CD8-positive, alpha-beta memory T cell (primary cell): Measurements from ENCODE around the gene MYO1A. TPM values are rescaled to one million over a fixed set of nuclear protein-coding genes. Genes with fewer than 3 reads are reported as not detected.
"Not testable (repeated sequence)": the region's sequence is repeated elsewhere in the genome, so short reads cannot be mapped to it uniquely, and the experiment has no call there.

Experiments used
- CTCF ChIA-PET: fragments of 350-600 bp; sonication (Branson Sonifier 250); formaldehyde crosslinking; loops from one replicate; lab custom pipeline; 2021; ENCODE audit warnings: antibody characterized with exemption; lab: Charles Lee
- POLR2A ChIA-PET: fragments of 350-600 bp; sonication (Branson Sonifier 250); formaldehyde crosslinking; loops from one replicate; lab custom pipeline; 2021; ENCODE audit warnings: antibody characterized with exemption; lab: Charles Lee
- DNase-seq, 5 donors: peaks; one replicate each; pipeline versions ENCODE4 v3.0.0 to v3.0.0-alpha.2; 2020 to 2022; ENCODE audit warnings: mixed read lengths in 1 of 5
- H3K27ac ChIP-seq: one replicate; pipeline ENCODE4 v1.7.0; 2013; ENCODE audit warnings: low read depth, mild to moderate bottlenecking, low read length, moderate library complexity
- H3K27me3 ChIP-seq: 2 replicates; pipeline ENCODE4 v1.7.0; 2013; ENCODE audit warnings: low read length, mild to moderate bottlenecking; ENCODE audit not compliant: insufficient read depth, poor library complexity, severe bottlenecking
- H3K36me3 ChIP-seq: 2 replicates; pipeline ENCODE4 v1.7.0; 2013; ENCODE audit warnings: mild to moderate bottlenecking, low read length, moderate library complexity; ENCODE audit not compliant: insufficient read depth
- H3K4me1 ChIP-seq: 2 replicates; pipeline ENCODE4 v1.7.0; 2013; ENCODE audit warnings: mild to moderate bottlenecking, low read length, moderate library complexity; ENCODE audit not compliant: insufficient read depth
- H3K4me3 ChIP-seq: 2 replicates; pipeline ENCODE4 v1.7.0; 2013; ENCODE audit warnings: mild to moderate bottlenecking, low read length
- H3K9me3 ChIP-seq: 2 replicates; pipeline ENCODE4 v1.7.0; 2013; ENCODE audit warnings: mild to moderate bottlenecking, low read length
- H3K27ac Mint-ChIP-seq, 8 donors: one replicate each; pipeline ENCODE4 v1.8.0; 2020 to 2021; ENCODE audit warnings: mixed read lengths in 8 of 8, mild to moderate bottlenecking in 6 of 8, inconsistent platforms in 3 of 8, moderate library complexity in 3 of 8
- H3K27me3 Mint-ChIP-seq, 2 donors: one replicate each; pipeline ENCODE4 v1.8.0; 2020 to 2021; ENCODE audit warnings: mixed read lengths in 2 of 2, mild to moderate bottlenecking in 1 of 2, moderate library complexity in 1 of 2
- H3K36me3 Mint-ChIP-seq, 3 donors: one replicate each; pipeline ENCODE4 v1.8.0; 2020 to 2021; ENCODE audit warnings: mixed read lengths in 3 of 3, inconsistent platforms in 1 of 3, mild to moderate bottlenecking in 1 of 3
- H3K4me1 Mint-ChIP-seq, 3 donors: one replicate each; pipeline ENCODE4 v1.8.0; 2020 to 2021; ENCODE audit warnings: mixed read lengths in 3 of 3, inconsistent platforms in 1 of 3, mild to moderate bottlenecking in 1 of 3
- H3K4me3 Mint-ChIP-seq, 7 donors: one replicate each; pipeline ENCODE4 v1.8.0; 2020 to 2021; ENCODE audit warnings: mixed read lengths in 7 of 7, mild to moderate bottlenecking in 6 of 7, moderate library complexity in 4 of 7, inconsistent platforms in 2 of 7
- H3K9me3 Mint-ChIP-seq, 5 donors: one replicate each; pipeline ENCODE4 v1.8.0; 2020 to 2022; ENCODE audit warnings: mixed read lengths in 5 of 5, mild to moderate bottlenecking in 3 of 5, moderate library complexity in 2 of 5, inconsistent platforms in 1 of 5
- polyA plus RNA-seq: library from polyadenylated mRNA; unstranded; fragments of 300-500 nt; fragmentation: Illumina TruSeq; gene quantifications from one replicate; pipeline ENCODE4 v1.2.3, GENCODE V29; 2021
- total RNA-seq, 2 experiments: library from RNA; stranded (reverse); gene quantifications; one replicate each; pipeline ENCODE4 v1.2.3, GENCODE V29; 2021

The MYO1A gene
- total and polyA plus RNA-seq, 3 experiments from 2014 or later = 0.40 to 0.70 (median 0.51) TPM

- Histone ChIP-seq H3K36me3 (no peaks in the 10 kb centered on the region), H3K27ac (no peak overlapping the region), H3K4me1 (peaks cover 19% of the 10 kb centered on the region), H3K4me3 (no peak overlapping the region), H3K9me3 (no peaks in the 10 kb centered on the region), H3K27me3 (no peaks in the 10 kb centered on the region)
- ChIA-PET CTCF (interaction anchor here (0.6 to 6.1 kb wide), 26 partner anchors 9 to 144 kb away, joined by 3 to 183 read pairs (median 4); partner anchors contain the start of genes LRP1, NAB2 and STAT6), POLR2A (interaction anchor here (0.8 to 2.3 kb wide), 4 partner anchors 9 to 42 kb away, joined by 3 to 75 read pairs (median 6); partner anchors contain the start of genes NAB2, NEMP1 and STAT6)
- Mint-ChIP-seq H3K36me3 (peaks cover 0 to 34% (median 8%) of the 10 kb centered on the region in 3 donors), H3K9me3 (no peaks in the 10 kb centered on the region), H3K27ac (peak overlapping the region; percentile 64 to 97 (median 75)), H3K4me1 (peaks cover 10 to 28% (median 20%) of the 10 kb centered on the region in 3 donors), H3K4me3 (peak overlapping the region in 2 of 7 donors; percentile 1 to 21), H3K27me3 (no peaks in the 10 kb centered on the region)
- DNase-seq = peak; percentile 33 to 75 (median 63)
Observed at GRCh38 chr12:57069523-57069922, 19.6 kb upstream of the MYO1A start.

DNA sequence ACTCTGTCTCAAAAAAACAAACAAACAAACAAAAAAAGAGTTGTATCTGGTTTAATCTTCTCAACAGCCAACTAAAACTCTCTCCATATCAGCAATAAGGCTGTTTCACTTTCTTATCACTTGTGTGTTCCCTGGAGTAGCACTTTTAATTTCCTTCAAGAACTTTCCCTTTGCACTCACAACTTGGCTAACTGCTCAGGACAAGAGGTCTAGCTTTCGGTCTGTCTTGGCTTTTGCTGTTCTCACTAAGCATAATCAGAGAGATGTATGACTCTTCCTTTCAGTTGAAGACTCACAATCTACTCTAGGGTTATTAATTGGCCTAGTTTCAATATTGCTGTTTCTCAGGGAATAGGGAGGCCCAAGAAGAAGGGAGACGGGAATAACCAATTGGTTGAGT is 16.3 kb upstream of the MYO1A start:
- Mint-ChIP-seq H3K4me3 (no peak overlapping the region), H3K36me3 (peaks cover 0 to 27% (median 6%) of the 10 kb centered on the region in 3 donors), H3K9me3 (no peaks in the 10 kb centered on the region), H3K27ac (peak overlapping the region in 6 of 8 donors; percentile 4 to 83 (median 53)), H3K4me1 (peaks cover 22 to 39% (median 35%) of the 10 kb centered on the region in 3 donors), H3K27me3 (no peaks in the 10 kb centered on the region)
- Histone ChIP-seq H3K4me3 (no peak overlapping the region), H3K27me3 (no peaks in the 10 kb centered on the region), H3K27ac (no peak overlapping the region), H3K9me3 (no peaks in the 10 kb centered on the region), H3K4me1 (peaks cover 32% of the 10 kb centered on the region), H3K36me3 (no peaks in the 10 kb centered on the region)
- DNase-seq = no peak
- ChIA-PET POLR2A (interaction anchor here (1.5 kb wide), 1 partner anchor 46 kb away, joined by 9 read pairs; no protein-coding TSS in a partner anchor), CTCF (interaction anchor here (1.0 to 7.0 kb wide), 6 partner anchors 13 to 309 kb away, joined by 3 to 50 read pairs (median 4); partner anchors contain the start of genes NEMP1 and STAT6)

GRCh38 chr12:57063991-57064685 is 14.2 kb upstream of the MYO1A start:
- Mint-ChIP-seq H3K36me3 (peaks cover 0 to 27% (median 5%) of the 10 kb centered on the region in 3 donors), H3K27me3 (no peaks in the 10 kb centered on the region), H3K4me3 (peak overlapping the region; percentile 14 to 83 (median 76)), H3K27ac (peak overlapping the region; percentile 70 to 96 (median 92)), H3K9me3 (no peaks in the 10 kb centered on the region), H3K4me1 (peaks cover 12 to 31% (median 25%) of the 10 kb centered on the region in 3 donors)
- Histone ChIP-seq H3K9me3 (no peaks in the 10 kb centered on the region), H3K27me3 (no peaks in the 10 kb centered on the region), H3K4me3 (peak overlapping the region; percentile 46), H3K27ac (peak overlapping the region; percentile 38), H3K4me1 (peaks cover 27% of the 10 kb centered on the region), H3K36me3 (peaks cover 16% of the 10 kb centered on the region)
- peak in 4 of 5 donors; percentile 39 to 82 (median 74) for DNase-seq
- POLR2A ChIA-PET = interaction anchor here (1.0 kb wide), 1 partner anchor 48 kb away, joined by 5 read pairs; no protein-coding TSS in a partner anchor
- CTCF ChIA-PET = interaction anchor here (1.0 to 7.0 kb wide), 4 partner anchors 15 to 119 kb away, joined by 3 to 50 read pairs (median 6); partner anchors contain the start of genes NEMP1, STAT6 and TAC3

GRCh38 chr12:57058454-57058853 is 8.5 kb upstream of the MYO1A start:
- Mint-ChIP-seq H3K36me3 (peaks cover 4 to 43% (median 15%) of the 10 kb centered on the region in 3 donors), H3K9me3 (no peaks in the 10 kb centered on the region), H3K4me1 (peaks cover 3 to 9% (median 5%) of the 10 kb centered on the region in 3 donors), H3K4me3 (no peak overlapping the region), H3K27ac (peak overlapping the region in 1 of 8 donors; percentile 2), H3K27me3 (no peaks in the 10 kb centered on the region)
- ChIA-PET CTCF (interaction anchor here (1.1 to 1.2 kb wide), 2 partner anchors 11 to 51 kb away, joined by 4 to 7 read pairs; no protein-coding TSS in a partner anchor), POLR2A (no interaction called here)
- DNase-seq = no peak
- H3K4me1 ChIP-seq = peaks cover 11% of the 10 kb centered on the region
- H3K4me3 ChIP-seq = no peak overlapping the region
- H3K27me3 ChIP-seq = no peaks in the 10 kb centered on the region
- H3K36me3 ChIP-seq = peaks cover 31% of the 10 kb centered on the region
- H3K27ac ChIP-seq = no peak overlapping the region
- H3K9me3 ChIP-seq = no peaks in the 10 kb centered on the region

DNA sequence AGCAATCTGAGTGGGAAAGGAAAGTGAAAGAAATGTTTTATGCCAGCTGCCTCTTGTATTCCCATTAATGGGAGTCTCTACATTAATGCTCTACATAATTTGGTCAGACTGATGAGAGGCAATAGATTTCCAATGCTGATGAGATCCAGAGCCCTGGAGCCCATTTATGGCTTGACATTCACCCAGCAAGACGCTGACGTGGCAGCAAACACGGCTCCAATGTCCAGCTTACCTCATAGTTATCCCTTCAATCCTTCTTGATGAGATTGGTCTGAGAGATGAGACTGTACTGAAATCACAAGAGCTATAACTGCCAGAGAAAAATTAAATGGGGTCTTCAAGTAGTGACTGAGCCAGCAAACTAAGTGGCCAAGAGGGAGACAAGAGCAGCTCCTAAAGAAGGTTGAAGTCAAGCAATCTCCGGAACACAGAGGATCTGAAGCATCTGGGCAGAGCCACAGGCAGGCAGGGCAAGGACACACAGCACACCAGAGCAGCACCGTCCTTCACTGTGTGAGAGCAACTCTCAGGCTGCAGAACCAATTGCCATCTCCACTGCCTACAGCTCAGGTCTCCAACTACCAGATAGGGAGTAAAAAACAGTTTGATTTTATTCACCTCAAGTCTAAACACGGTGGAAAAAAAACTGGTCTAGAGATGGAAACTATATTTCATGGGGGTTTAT is 7.3 kb upstream of the MYO1A start:
- no peak for DNase-seq
- Mint-ChIP-seq H3K27ac (peak overlapping the region in 2 of 8 donors; percentile 42 to 93), H3K4me3 (no peak overlapping the region), H3K27me3 (no peaks in the 10 kb centered on the region), H3K9me3 (no peaks in the 10 kb centered on the region), H3K4me1 (peaks cover 0 to 2% (median 0%) of the 10 kb centered on the region in 3 donors), H3K36me3 (peaks cover 4 to 41% (median 15%) of the 10 kb centered on the region in 3 donors)
- H3K9me3 ChIP-seq = no peaks in the 10 kb centered on the region
- no peak overlapping the region for H3K4me3 ChIP-seq
- no peaks in the 10 kb centered on the region for H3K27me3 ChIP-seq
- no peak overlapping the region for H3K27ac ChIP-seq
- peaks cover 5% of the 10 kb centered on the region for H3K4me1 ChIP-seq
- peaks cover 31% of the 10 kb centered on the region for H3K36me3 ChIP-seq
- CTCF ChIA-PET = interaction anchor here (1.0 to 2.2 kb wide), 3 partner anchors 9 to 55 kb away, joined by 3 to 6 read pairs (median 4); no protein-coding TSS in a partner anchor
- POLR2A ChIA-PET = no interaction called here

DNA sequence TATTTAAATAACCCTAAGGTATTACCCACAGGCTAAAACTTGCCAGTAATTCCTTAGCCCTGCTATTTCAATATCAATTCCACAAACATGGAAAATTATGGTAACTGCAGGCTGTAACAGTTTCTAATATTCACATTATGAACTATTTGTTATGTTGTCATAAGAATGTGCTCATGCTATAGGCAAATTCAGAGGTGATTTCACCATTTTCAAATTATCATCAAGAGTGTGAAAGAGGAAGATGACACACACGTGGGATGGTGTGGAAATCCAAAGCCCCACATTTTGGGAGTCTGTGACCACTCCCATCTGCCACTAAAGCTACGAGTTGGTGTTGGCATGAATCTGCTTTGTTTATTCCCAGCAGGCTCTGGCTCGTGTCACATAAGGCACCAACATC is 5.9 kb upstream of the MYO1A start:
- Mint-ChIP-seq H3K27ac (peak overlapping the region in 1 of 8 donors; percentile 17), H3K4me3 (no peak overlapping the region), H3K27me3 (no peaks in the 10 kb centered on the region), H3K9me3 (no peaks in the 10 kb centered on the region), H3K36me3 (peaks cover 4 to 39% (median 15%) of the 10 kb centered on the region in 3 donors), H3K4me1 (peaks cover 0 to 2% (median under 1%) of the 10 kb centered on the region in 3 donors)
- ChIA-PET POLR2A (no interaction called here), CTCF (interaction anchor here (1.3 to 2.2 kb wide), 2 partner anchors 8 to 14 kb away, joined by 4 to 6 read pairs; no protein-coding TSS in a partner anchor)
- no peak for DNase-seq
- H3K4me1 ChIP-seq = peaks cover 4% of the 10 kb centered on the region
- H3K36me3 ChIP-seq = peaks cover 31% of the 10 kb centered on the region
- no peaks in the 10 kb centered on the region for H3K9me3 ChIP-seq
- no peak overlapping the region for H3K4me3 ChIP-seq
- no peaks in the 10 kb centered on the region for H3K27me3 ChIP-seq
- no peak overlapping the region for H3K27ac ChIP-seq

DNA sequence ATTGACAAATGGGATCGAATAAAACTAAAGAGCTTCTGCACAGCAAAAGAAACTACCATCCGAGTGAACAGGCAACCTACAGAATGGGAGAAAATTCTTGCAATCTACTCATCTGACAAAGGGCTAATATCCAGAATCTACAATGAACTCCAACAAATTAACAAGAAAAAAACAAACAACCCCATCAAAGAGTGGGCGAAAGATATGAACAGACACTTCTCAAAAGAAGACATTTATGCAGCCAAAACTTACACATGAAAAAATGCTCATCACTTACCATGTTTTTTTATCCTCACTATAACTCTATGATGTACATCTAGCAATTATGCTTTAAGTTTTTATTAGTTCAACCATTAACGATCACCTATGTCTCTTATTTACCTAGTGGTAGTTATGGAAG is 4.0 kb upstream of the MYO1A start:
- not testable (repeated sequence) for DNase-seq, H3K4me3 Mint-ChIP-seq
- H3K36me3 Mint-ChIP-seq = peaks cover 4 to 22% (median 10%) of the 10 kb centered on the region in 3 donors

More for the DNA sequence above, 4.0 kb upstream of the MYO1A start:
- H3K9me3 Mint-ChIP-seq, POLR2A ChIA-PET, H3K4me3 ChIP-seq, H3K4me1 Mint-ChIP-seq, H3K27me3 Mint-ChIP-seq, H3K27ac ChIP-seq, CTCF ChIA-PET, H3K9me3 ChIP-seq, H3K4me1 ChIP-seq, H3K27me3 ChIP-seq: not testable (repeated sequence)
- peak overlapping the region in 3 of 8 donors; percentile 36 to 52 (median 38) for H3K27ac Mint-ChIP-seq
- H3K36me3 ChIP-seq = peaks cover 13% of the 10 kb centered on the region
